ENCODE data around the gene RPRD2.

DNA sequence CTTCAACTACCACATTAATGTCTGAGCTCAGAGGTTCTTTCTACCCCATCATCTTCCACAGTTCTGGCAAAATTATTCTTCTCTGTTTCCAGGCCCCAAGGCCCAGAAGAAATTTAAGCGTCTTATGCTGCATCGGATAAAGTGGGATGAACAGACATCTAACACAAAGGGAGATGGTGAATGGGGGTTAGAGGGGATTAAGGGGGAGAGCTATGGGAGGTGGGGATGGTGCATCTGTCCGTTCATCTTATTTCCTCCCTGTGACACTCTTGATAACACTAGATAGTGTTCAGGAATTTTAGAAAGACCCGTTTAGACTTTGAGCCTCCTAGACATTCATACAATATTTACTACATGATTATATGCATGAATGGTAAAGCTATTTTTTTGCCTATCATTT lies 17.6 kb upstream of the RPRD2 start:
- no peak for TF ChIP-seq EZH2 (IDR thresholded peaks at IDR 0.05; ENCODE audit: borderline replicate concordance, insufficient read depth, low read length, poor library complexity, severe bottlenecking)
- TF ChIP-seq POLR2AphosphoS5 (IDR thresholded peaks at IDR 0.05) = no peak
- TF ChIP-seq, protein P1, sequence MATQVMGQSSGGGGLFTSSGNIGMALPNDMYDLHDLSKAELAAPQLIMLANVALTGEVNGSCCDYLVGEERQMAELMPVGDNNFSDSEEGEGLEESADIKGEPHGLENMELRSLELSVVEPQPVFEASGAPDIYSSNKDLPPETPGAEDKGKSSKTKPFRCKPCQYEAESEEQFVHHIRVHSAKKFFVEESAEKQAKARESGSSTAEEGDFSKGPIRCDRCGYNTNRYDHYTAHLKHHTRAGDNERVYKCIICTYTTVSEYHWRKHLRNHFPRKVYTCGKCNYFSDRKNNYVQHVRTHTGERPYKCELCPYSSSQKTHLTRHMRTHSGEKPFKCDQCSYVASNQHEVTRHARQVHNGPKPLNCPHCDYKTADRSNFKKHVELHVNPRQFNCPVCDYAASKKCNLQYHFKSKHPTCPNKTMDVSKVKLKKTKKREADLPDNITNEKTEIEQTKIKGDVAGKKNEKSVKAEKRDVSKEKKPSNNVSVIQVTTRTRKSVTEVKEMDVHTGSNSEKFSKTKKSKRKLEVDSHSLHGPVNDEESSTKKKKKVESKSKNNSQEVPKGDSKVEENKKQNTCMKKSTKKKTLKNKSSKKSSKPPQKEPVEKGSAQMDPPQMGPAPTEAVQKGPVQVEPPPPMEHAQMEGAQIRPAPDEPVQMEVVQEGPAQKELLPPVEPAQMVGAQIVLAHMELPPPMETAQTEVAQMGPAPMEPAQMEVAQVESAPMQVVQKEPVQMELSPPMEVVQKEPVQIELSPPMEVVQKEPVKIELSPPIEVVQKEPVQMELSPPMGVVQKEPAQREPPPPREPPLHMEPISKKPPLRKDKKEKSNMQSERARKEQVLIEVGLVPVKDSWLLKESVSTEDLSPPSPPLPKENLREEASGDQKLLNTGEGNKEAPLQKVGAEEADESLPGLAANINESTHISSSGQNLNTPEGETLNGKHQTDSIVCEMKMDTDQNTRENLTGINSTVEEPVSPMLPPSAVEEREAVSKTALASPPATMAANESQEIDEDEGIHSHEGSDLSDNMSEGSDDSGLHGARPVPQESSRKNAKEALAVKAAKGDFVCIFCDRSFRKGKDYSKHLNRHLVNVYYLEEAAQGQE (IDR thresholded peaks at IDR 0.05; ENCODE audit: borderline replicate concordance) = no peak
- TF ChIP-seq, protein P2, sequence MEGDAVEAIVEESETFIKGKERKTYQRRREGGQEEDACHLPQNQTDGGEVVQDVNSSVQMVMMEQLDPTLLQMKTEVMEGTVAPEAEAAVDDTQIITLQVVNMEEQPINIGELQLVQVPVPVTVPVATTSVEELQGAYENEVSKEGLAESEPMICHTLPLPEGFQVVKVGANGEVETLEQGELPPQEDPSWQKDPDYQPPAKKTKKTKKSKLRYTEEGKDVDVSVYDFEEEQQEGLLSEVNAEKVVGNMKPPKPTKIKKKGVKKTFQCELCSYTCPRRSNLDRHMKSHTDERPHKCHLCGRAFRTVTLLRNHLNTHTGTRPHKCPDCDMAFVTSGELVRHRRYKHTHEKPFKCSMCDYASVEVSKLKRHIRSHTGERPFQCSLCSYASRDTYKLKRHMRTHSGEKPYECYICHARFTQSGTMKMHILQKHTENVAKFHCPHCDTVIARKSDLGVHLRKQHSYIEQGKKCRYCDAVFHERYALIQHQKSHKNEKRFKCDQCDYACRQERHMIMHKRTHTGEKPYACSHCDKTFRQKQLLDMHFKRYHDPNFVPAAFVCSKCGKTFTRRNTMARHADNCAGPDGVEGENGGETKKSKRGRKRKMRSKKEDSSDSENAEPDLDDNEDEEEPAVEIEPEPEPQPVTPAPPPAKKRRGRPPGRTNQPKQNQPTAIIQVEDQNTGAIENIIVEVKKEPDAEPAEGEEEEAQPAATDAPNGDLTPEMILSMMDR (IDR thresholded peaks at IDR 0.05; ENCODE audit: poor library complexity, severe bottlenecking) = no peak
- TF ChIP-seq SMC3 (conservative IDR thresholded peaks at IDR 0.05; ENCODE audit: poor library complexity) = no peak
